DND-41 (cell line): ENCODE results near the gene NOX1.

Source experiments
- ATAC-seq: fragments of 200-7000 bp; cut with Tn5 transposase; 3 replicates; pipeline ENCODE4 v1.9.1; 2021; ENCODE audit warnings: low read depth; ENCODE audit not compliant: insufficient read depth
- DNase-seq: peaks from one replicate; pipeline ENCODE4 v3.0.0-alpha.2; 2020
- H2AFZ ChIP-seq: 2 replicates; pipeline ENCODE4 v1.6.0; 2012; ENCODE audit warnings: low read depth, low read length
- H3K27ac ChIP-seq: 2 replicates; pipeline ENCODE4 v1.5.1; 2012; ENCODE audit warnings: low read length, inconsistent platforms
- H3K27me3 ChIP-seq: fragments of 200-600 bp; sonication (generic); 2 replicates; pipeline ENCODE4 v1.6.0; 2012; ENCODE audit warnings: low read length, mild to moderate bottlenecking, inconsistent platforms; ENCODE audit not compliant: insufficient read depth, poor library complexity
- H3K36me3 ChIP-seq: 2 replicates; pipeline ENCODE4 v1.5.1; 2012; ENCODE audit warnings: low read length, inconsistent platforms; ENCODE audit not compliant: insufficient read depth
- H3K4me1 ChIP-seq: 2 replicates; pipeline ENCODE4 v1.5.1; 2012; ENCODE audit warnings: mild to moderate bottlenecking, low read length; ENCODE audit not compliant: insufficient read depth
- H3K4me2 ChIP-seq: 2 replicates; pipeline ENCODE4 v1.6.0; 2012; ENCODE audit warnings: mild to moderate bottlenecking, moderate library complexity, low read length, inconsistent platforms; ENCODE audit not compliant: insufficient read depth
- H3K4me3 ChIP-seq, 2 experiments: fragments of 200-600 bp in 1 of 2; shearing (Covaris generic) in 1 of 2; 2 replicates each; pipeline ENCODE4 v1.5.1; 2012 to 2016; ENCODE audit warnings: inconsistent platforms in 2 of 2, low read length in 2 of 2, mild to moderate bottlenecking in 2 of 2, low read depth in 1 of 2, moderate library complexity in 1 of 2
- H3K79me2 ChIP-seq: 2 replicates; pipeline ENCODE4 v1.6.0; 2012; ENCODE audit warnings: low read length, inconsistent platforms; ENCODE audit not compliant: insufficient read depth
- H3K9ac ChIP-seq: 2 replicates; pipeline ENCODE4 v1.6.0; 2012; ENCODE audit warnings: low read depth, mild to moderate bottlenecking, inconsistent platforms, low read length, moderate library complexity
- H3K9me3 ChIP-seq: 2 replicates; pipeline ENCODE4 v1.5.1; 2012; ENCODE audit warnings: low read length, moderate library complexity, mild to moderate bottlenecking, inconsistent platforms; ENCODE audit not compliant: insufficient read depth, severe bottlenecking
- H4K20me1 ChIP-seq: 2 replicates; pipeline ENCODE4 v1.6.0; 2012; ENCODE audit warnings: low read length; ENCODE audit not compliant: insufficient read depth
- EZH2 ChIP-seq: IDR thresholded peaks from 3 replicates; pipeline ENCODE4 v1.6.1; 2012; ENCODE audit warnings: borderline replicate concordance, low read depth, mild to moderate bottlenecking, moderate library complexity, low read length, inconsistent platforms; ENCODE audit not compliant: severe bottlenecking
- TF ChIP-seq, protein P1 (sequence below): IDR thresholded peaks from 2 replicates; pipeline ENCODE4 v1.5.1; 2012; ENCODE audit warnings: borderline replicate concordance, low read length, moderate library complexity, mild to moderate bottlenecking; ENCODE audit not compliant: poor library complexity, severe bottlenecking; ENCODE audit errors: extremely low read depth

NOX1 gene

DNA sequence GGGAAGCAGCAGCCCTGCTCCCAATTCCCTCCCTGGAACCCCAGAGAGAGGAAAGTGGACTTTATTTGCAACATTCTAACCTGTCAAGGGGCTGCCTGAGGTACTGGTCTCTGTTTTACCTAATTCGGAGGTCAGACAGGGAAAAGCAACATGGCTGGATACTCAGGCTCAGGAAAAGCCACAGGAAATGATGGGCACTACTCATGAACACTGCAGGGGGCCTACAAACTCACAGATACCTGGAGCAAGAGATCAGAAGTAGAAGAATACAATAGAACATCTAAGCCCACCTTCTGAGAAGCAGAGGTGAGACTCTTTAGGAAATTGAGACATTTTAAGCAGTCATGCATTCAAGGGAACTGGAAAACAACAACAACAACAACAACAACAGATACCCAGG lies 69.4 kb downstream of the NOX1 start:
- no peaks in the 10 kb centered on the region for H3K79me2 ChIP-seq
- no peak for TF ChIP-seq EZH2
- TF ChIP-seq, protein P1, sequence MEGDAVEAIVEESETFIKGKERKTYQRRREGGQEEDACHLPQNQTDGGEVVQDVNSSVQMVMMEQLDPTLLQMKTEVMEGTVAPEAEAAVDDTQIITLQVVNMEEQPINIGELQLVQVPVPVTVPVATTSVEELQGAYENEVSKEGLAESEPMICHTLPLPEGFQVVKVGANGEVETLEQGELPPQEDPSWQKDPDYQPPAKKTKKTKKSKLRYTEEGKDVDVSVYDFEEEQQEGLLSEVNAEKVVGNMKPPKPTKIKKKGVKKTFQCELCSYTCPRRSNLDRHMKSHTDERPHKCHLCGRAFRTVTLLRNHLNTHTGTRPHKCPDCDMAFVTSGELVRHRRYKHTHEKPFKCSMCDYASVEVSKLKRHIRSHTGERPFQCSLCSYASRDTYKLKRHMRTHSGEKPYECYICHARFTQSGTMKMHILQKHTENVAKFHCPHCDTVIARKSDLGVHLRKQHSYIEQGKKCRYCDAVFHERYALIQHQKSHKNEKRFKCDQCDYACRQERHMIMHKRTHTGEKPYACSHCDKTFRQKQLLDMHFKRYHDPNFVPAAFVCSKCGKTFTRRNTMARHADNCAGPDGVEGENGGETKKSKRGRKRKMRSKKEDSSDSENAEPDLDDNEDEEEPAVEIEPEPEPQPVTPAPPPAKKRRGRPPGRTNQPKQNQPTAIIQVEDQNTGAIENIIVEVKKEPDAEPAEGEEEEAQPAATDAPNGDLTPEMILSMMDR, result no peak
- H3K9me3 ChIP-seq, result no peaks in the 10 kb centered on the region
- H3K36me3 ChIP-seq, result no peaks in the 10 kb centered on the region
- no peak overlapping the region for H3K4me2 ChIP-seq
- no peak overlapping the region for H3K4me3 ChIP-seq
- no peaks in the 10 kb centered on the region for H3K4me1 ChIP-seq
- no peak for ATAC-seq
- no peak for DNase-seq
- no peaks in the 10 kb centered on the region for H3K27me3 ChIP-seq
- H2AFZ ChIP-seq, result no peak overlapping the region
- H3K27ac ChIP-seq, result no peak overlapping the region
- no peak overlapping the region for H3K9ac ChIP-seq
- no peaks in the 10 kb centered on the region for H4K20me1 ChIP-seq

DNA sequence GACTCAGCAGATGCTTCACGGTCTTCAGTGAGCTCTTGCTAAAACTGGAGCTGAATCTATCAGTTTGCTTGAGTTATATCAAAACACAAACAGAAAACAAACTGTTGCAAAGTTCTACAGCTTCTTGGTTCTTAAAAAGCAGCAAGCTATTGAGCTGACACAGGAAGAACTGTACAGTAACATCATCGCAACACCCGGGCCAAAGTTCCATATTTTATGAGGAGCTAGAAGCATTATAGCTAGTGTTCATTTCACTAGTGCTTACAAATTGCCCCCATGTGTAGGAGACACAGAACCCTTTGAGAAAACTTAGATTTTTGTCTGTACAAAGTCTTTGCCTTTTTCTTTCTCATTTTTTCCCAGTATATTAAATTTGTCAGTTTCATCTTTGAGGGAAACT lies 71.3 kb downstream of the NOX1 start:
- Histone ChIP-seq H3K27ac (no peak overlapping the region), H2AFZ (no peak overlapping the region), H3K27me3 (no peaks in the 10 kb centered on the region), H4K20me1 (no peaks in the 10 kb centered on the region), H3K9ac (no peak overlapping the region), H3K4me2 (no peak overlapping the region), H3K9me3 (no peaks in the 10 kb centered on the region), H3K4me1 (no peaks in the 10 kb centered on the region), H3K79me2 (no peaks in the 10 kb centered on the region), H3K4me3 (no peak overlapping the region), H3K36me3 (no peaks in the 10 kb centered on the region)
- ATAC-seq (no peak), DNase-seq (no peak)
- TF ChIP-seq EZH2, result no peak
- TF ChIP-seq, protein P1, result no peak

DNA sequence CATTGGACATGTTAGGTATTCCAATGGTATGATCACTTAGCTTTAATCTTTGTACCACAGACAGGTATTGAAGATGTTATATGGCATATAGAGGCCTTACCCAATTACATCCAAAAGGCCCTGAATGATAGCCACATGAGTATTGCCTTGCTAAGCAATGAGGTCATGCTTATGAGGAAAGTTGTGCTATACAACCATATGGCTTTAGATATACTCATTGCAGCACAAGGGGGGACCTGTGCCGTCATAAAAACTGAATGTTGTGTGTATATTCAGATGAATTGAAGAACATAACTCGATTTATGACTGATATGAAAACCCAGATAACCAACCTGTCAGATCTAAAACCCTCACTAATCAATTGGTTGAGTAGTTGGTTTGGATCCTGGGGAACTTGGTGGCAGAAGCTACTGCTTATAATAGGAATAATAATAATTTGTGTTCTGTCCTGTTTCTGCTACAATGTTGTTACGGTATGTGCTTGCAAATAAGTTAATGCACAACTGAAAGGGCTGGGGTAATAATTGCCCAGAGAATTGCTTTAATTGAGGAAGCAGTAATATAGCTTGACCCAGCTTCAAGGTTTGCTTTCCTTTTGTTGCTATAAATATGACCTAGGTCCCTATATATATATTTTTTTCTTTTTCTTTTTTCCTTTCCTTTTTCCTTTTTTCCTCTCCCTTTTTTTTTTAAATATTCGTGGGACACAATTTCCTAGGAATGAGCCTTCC lies 75.5 kb downstream of the NOX1 start:
- no peak for ATAC-seq
- no peak for DNase-seq
- H3K27ac ChIP-seq, result no peak overlapping the region
- TF ChIP-seq, protein P1, result no peak
- TF ChIP-seq EZH2, result no peak
- H3K27me3 ChIP-seq, result no peaks in the 10 kb centered on the region
- no peak overlapping the region for H3K4me3 ChIP-seq
- no peaks in the 10 kb centered on the region for H3K4me1 ChIP-seq
- no peaks in the 10 kb centered on the region for H3K36me3 ChIP-seq
- no peak overlapping the region for H3K4me2 ChIP-seq
- no peak overlapping the region for H2AFZ ChIP-seq
- no peak overlapping the region for H3K9ac ChIP-seq
- H3K9me3 ChIP-seq, result no peaks in the 10 kb centered on the region
- no peaks in the 10 kb centered on the region for H3K79me2 ChIP-seq
- no peaks in the 10 kb centered on the region for H4K20me1 ChIP-seq
